Stimulated activated CD8-positive, alpha-beta memory T cell treated with anti-CD3 and anti-CD28 coated beads, Interleukin-2, amount 100 ng/mL, for 48 hours (primary cell): ENCODE results near the gene RPL37A.

Experiments used
- DNase-seq, 2 donors: peaks; one replicate each; pipeline ENCODE4 v3.0.0-alpha.2; 2020; ENCODE audit warnings: low read depth in 2 of 2

RPL37A gene

GRCh38 chr2:216546641-216547403 lies 48.2 kb downstream of the RPL37A start:
- no peak for DNase-seq

- no peak for DNase-seq
Observed at GRCh38 chr2:216548901-216549331, 50.3 kb downstream of the RPL37A start.

GRCh38 chr2:216549926-216550690 lies 51.5 kb downstream of the RPL37A start:
- no peak for DNase-seq

GRCh38 chr2:216551234-216552068 lies 52.8 kb downstream of the RPL37A start:
- DNase-seq: no peak

- DNase-seq: no peak
Observed at GRCh38 chr2:216553093-216553478, 54.4 kb downstream of the RPL37A start.
